H1 (cell line): ENCODE measurements around the gene CAT. TPM values are rescaled to one million over a fixed set of nuclear protein-coding genes. Genes with fewer than 3 reads are reported as not detected.

Experiments used
- USF2 ChIP-seq: IDR thresholded peaks from 2 replicates; pipeline ENCODE4 v1.6.1; 2011; ENCODE audit warnings: low read length, improper control_type of control experiment
- ZNF274 ChIP-seq: IDR thresholded peaks from 2 replicates; pipeline ENCODE4 v1.7.0; 2012; ENCODE audit warnings: low read length, borderline replicate concordance; ENCODE audit errors: extremely low read depth
- polyA plus RNA-seq, 7 experiments: library from polyadenylated mRNA; depleted of rRNA in 3 of 7; stranded (reverse) in 5 of 7; unstranded in 2 of 7; fragments of >200 nt in 5 of 7; fragments of 200-250 nt in 2 of 7; gene quantifications; 1 replicate in 5 of 7; 2 replicates in 1 of 7; 4 replicates in 1 of 7; pipeline versions ENCODE4 v1.2.1 to v1.2.3, GENCODE V29; 2011 to 2013; ENCODE audit warnings: missing spikeins in 2 of 7, mixed read lengths in 2 of 7
- total RNA-seq: library from RNA; stranded (reverse); fragmentation: NEBNext Ultra II Directional; extraction: Animal tissue kit (Norgen Biotek cat#: 25700); gene quantifications from 2 replicates; pipeline ENCODE4 v1.2.1, GENCODE V29; 2021

The CAT gene
- total and polyA plus RNA-seq, 2 of the 8 experiments (the other 6 are each of a cell fraction or from before 2014, with no cell fraction given) = 9.6 to 15.0 TPM

GRCh38 chr11:34457607-34458006 is 18.9 kb downstream of the CAT start (continued):
- TF ChIP-seq ZNF274 = no peak
- no peak for TF ChIP-seq USF2
